Choroid plexus epithelial cell (primary cell): Measurements from ENCODE around the gene FCHSD2.
A peak's percentile ranks its signal among the peaks of the same experiment; 100 is the strongest.

Experiments used
- DNase-seq: peaks from one replicate; pipeline ENCODE4 v3.0.0-alpha.2; 2010; ENCODE audit warnings: low read depth
- H3K4me3 ChIP-seq: 2 replicates; pipeline ENCODE4 v1.5.1; 2011; ENCODE audit warnings: low read depth, mild to moderate bottlenecking, control low read depth, low read length, moderate library complexity
- TF ChIP-seq, protein P1 (sequence below): conservative IDR thresholded peaks from 2 replicates; pipeline ENCODE4 v1.5.1; 2011; ENCODE audit warnings: low read depth, mild to moderate bottlenecking, control low read depth, inconsistent platforms, low read length, moderate library complexity

The FCHSD2 gene

DNA sequence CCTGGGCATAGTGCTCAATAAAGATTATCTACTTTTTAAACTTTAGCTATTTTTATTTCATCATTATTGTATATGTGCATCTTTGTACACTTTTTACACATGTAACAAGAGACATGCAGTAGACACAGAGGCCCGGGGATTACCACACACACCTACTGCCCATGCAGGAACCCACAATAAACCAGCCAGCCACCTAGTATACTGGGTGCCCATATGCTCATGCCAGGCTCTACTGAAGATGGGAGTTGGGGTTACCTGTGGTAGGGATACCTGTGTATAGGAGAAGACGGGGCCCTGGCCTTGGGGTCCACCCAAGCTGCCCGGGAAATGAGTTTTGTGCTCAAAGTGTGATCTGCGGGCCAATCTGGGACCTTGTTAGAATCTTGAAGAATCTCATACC is 44.8 kb upstream of the FCHSD2 start:
- no peak for DNase-seq
- TF ChIP-seq, protein P1, sequence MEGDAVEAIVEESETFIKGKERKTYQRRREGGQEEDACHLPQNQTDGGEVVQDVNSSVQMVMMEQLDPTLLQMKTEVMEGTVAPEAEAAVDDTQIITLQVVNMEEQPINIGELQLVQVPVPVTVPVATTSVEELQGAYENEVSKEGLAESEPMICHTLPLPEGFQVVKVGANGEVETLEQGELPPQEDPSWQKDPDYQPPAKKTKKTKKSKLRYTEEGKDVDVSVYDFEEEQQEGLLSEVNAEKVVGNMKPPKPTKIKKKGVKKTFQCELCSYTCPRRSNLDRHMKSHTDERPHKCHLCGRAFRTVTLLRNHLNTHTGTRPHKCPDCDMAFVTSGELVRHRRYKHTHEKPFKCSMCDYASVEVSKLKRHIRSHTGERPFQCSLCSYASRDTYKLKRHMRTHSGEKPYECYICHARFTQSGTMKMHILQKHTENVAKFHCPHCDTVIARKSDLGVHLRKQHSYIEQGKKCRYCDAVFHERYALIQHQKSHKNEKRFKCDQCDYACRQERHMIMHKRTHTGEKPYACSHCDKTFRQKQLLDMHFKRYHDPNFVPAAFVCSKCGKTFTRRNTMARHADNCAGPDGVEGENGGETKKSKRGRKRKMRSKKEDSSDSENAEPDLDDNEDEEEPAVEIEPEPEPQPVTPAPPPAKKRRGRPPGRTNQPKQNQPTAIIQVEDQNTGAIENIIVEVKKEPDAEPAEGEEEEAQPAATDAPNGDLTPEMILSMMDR: no peak
- H3K4me3 ChIP-seq: no peak overlapping the region

- DNase-seq: no peak
- no peak overlapping the region for H3K4me3 ChIP-seq
Observed at GRCh38 chr11:73186294-73186850, 44.3 kb upstream of the FCHSD2 start.

DNA sequence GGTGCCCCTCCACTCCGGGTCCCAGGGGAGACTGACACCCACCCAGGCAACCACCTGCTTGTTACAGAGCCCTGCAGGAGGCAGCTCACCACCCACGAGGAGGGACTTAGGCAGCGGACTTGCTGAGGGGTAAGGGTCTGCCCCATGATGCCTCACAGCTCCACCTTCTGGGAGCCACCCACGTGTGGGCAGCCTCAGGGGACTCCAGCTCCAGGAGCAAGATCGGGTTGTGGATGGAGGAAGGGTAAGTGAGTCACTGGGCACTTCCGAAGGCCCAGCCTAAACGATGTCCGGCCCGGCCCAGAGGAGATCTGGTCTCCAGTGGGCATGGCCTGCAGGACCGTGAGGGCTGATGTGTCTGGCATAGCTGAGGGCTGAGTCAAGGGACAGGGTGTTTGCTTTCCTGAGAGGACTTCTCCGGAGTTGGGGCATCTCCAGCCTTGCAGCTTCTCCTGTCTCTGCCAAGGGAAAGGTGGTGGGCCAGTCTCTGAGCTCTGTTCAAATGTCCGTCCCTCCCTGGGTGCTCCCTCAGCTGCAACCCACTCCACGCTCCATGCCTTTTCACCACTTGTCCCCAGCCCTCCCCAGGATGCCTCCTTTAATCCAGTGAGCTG is 43.7 kb upstream of the FCHSD2 start:
- TF ChIP-seq, protein P1: no peak
- peak; percentile 16 for DNase-seq
- H3K4me3 ChIP-seq: no peak overlapping the region

More at GRCh38 chr11:73186294-73186850, 44.3 kb upstream of the FCHSD2 start:
- TF ChIP-seq, protein P1: no peak

GRCh38 chr11:73184953-73185671 is 43.0 kb upstream of the FCHSD2 start:
- peak; percentile 65 for DNase-seq
- H3K4me3 ChIP-seq: no peak overlapping the region
- TF ChIP-seq, protein P1: peak; percentile 98

GRCh38 chr11:73182824-73183321 is 40.8 kb upstream of the FCHSD2 start:
- TF ChIP-seq, protein P1: no peak
- no peak overlapping the region for H3K4me3 ChIP-seq
- no peak for DNase-seq

DNA sequence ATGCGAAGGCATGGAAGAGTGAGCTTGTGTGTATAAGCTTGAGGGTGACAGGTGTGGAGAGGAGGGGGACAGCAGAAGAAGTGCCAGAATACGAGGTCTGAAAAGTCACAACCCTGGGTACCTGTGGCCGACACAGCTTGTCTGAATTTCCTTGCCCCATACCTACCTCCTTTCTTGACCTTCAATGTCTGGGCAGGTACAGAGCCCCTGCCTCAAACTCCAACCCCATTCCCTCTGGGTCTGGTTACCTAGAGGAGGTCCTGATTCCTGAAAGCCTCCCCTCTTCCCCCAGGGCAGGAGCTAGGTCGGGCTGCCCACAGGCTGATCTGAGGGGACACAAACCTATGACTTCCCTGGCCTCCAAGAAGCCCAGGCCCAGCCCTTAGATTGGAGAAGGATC is 36.6 kb upstream of the FCHSD2 start:
- DNase-seq: no peak
- H3K4me3 ChIP-seq: no peak overlapping the region
- TF ChIP-seq, protein P1: no peak
